Measurements from ENCODE around the gene GLIS2.

The GLIS2 gene

GRCh38 chr16:4385789-4386450 lies 70.1 kb downstream of the GLIS2 start:
- no peak for DNase-seq

- DNase-seq, result no peak
Measured at GRCh38 chr16:4386451-4386805, 70.6 kb downstream of the GLIS2 start.

GRCh38 chr16:4386951-4387565 lies 71.2 kb downstream of the GLIS2 start:
- DNase-seq, result no peak

- no peak for DNase-seq
Measured at GRCh38 chr16:4387781-4388180, 71.9 kb downstream of the GLIS2 start.

- DNase-seq, result no peak
Measured at GRCh38 chr16:4388271-4389021, 72.6 kb downstream of the GLIS2 start.
